Liver (tissue), 9 donors: Measurements from ENCODE around the gene KIF3B. TPM values are rescaled to one million over a fixed set of nuclear protein-coding genes. Genes with fewer than 3 reads are reported as not detected.
A peak's percentile ranks its signal among the peaks of the same experiment; 100 is the strongest.

Experiments
- DNase-seq: peaks from one replicate; pipeline ENCODE4 v3.0.0-alpha.2; 2017; ENCODE audit warnings: low spot score
- H3K27ac ChIP-seq, 2 donors: one replicate each; pipeline ENCODE4 v1.7.0; 2013; ENCODE audit warnings: inconsistent platforms in 2 of 2, low read length in 2 of 2, control low read depth in 1 of 2, low read depth in 1 of 2, mild to moderate bottlenecking in 1 of 2
- H3K27me3 ChIP-seq, 4 donors: one replicate each; pipeline versions ENCODE4 v1.6.1 to v1.7.0; 2013; ENCODE audit warnings: low read length in 3 of 4, inconsistent platforms in 1 of 4, mild to moderate bottlenecking in 1 of 4, moderate library complexity in 1 of 4; ENCODE audit not compliant: control insufficient read depth in 4 of 4, insufficient read depth in 4 of 4
- H3K36me3 ChIP-seq, 4 donors: one replicate each; pipeline versions ENCODE4 v1.6.1 to v1.7.0; 2013; ENCODE audit warnings: low read length in 3 of 4, mild to moderate bottlenecking in 3 of 4, low read depth in 1 of 4, moderate library complexity in 1 of 4; ENCODE audit not compliant: control insufficient read depth in 4 of 4, insufficient read depth in 3 of 4
- H3K4me1 ChIP-seq, 4 donors: one replicate each; pipeline versions ENCODE4 v1.6.1 to v1.7.0; 2013; ENCODE audit warnings: low read length in 3 of 4, mild to moderate bottlenecking in 3 of 4, moderate library complexity in 1 of 4; ENCODE audit not compliant: control insufficient read depth in 4 of 4, insufficient read depth in 4 of 4
- H3K4me3 ChIP-seq, 3 donors: one replicate each; pipeline versions ENCODE4 v1.6.1 to v1.7.0; 2013; ENCODE audit warnings: low read length in 3 of 3, control low read depth in 1 of 3, low read depth in 1 of 3, mild to moderate bottlenecking in 1 of 3
- H3K9ac ChIP-seq, 2 donors: one replicate each; pipeline ENCODE4 v1.7.0; 2013; ENCODE audit warnings: low read length in 2 of 2, mild to moderate bottlenecking in 2 of 2, moderate library complexity in 2 of 2, control low read depth in 1 of 2, low read depth in 1 of 2
- H3K9me3 ChIP-seq, 4 donors: one replicate each; pipeline versions ENCODE4 v1.6.1 to v1.7.0; 2013; ENCODE audit warnings: low read length in 3 of 4; ENCODE audit not compliant: control insufficient read depth in 4 of 4
- EGR1 ChIP-seq, 2 donors: IDR thresholded peaks; 2 replicates each; pipeline ENCODE4 v1.6.1; 2016 to 2018; ENCODE audit warnings: antibody characterized with exemption in 2 of 2, low read depth in 2 of 2
- FOXA1 ChIP-seq: IDR thresholded peaks from 2 replicates; pipeline ENCODE4 v1.6.1; 2016; ENCODE audit warnings: antibody characterized with exemption
- FOXA2 ChIP-seq: IDR thresholded peaks from 2 replicates; pipeline ENCODE4 v1.6.1; 2016; ENCODE audit warnings: antibody characterized with exemption
- GABPA ChIP-seq, 2 donors: IDR thresholded peaks in 1 of 2; conservative IDR thresholded peaks in 1 of 2; 2 replicates each; pipeline ENCODE4 v1.6.1; 2016; ENCODE audit warnings: antibody characterized with exemption in 2 of 2, mild to moderate bottlenecking in 1 of 2, moderate library complexity in 1 of 2
- HNF4A ChIP-seq, 2 donors: conservative IDR thresholded peaks; 2 replicates each; pipeline ENCODE4 v1.6.1; 2016; ENCODE audit warnings: antibody characterized with exemption in 2 of 2, mild to moderate bottlenecking in 2 of 2
- HNF4G ChIP-seq: IDR thresholded peaks from 2 replicates; pipeline ENCODE4 v1.6.1; 2016; ENCODE audit warnings: antibody characterized with exemption
- JUND ChIP-seq, 2 donors: IDR thresholded peaks; 2 replicates each; pipeline ENCODE4 v1.6.1; 2016; ENCODE audit warnings: antibody characterized with exemption in 2 of 2
- NR2F2 ChIP-seq: IDR thresholded peaks from 2 replicates; pipeline ENCODE4 v1.6.1; 2016; ENCODE audit warnings: antibody characterized with exemption
- RAD21 ChIP-seq, 2 donors: IDR thresholded peaks; 2 replicates each; pipeline ENCODE4 v1.6.1; 2016; ENCODE audit warnings: antibody characterized with exemption in 2 of 2, mild to moderate bottlenecking in 2 of 2
- RXRA ChIP-seq, 2 donors: IDR thresholded peaks; 2 replicates each; pipeline ENCODE4 v1.6.1; 2017 to 2018; ENCODE audit warnings: antibody characterized with exemption in 2 of 2, mild to moderate bottlenecking in 1 of 2
- SP1 ChIP-seq: IDR thresholded peaks from 2 replicates; pipeline ENCODE4 v1.6.1; 2018; ENCODE audit warnings: antibody characterized with exemption, mild to moderate bottlenecking
- TAF1 ChIP-seq: conservative IDR thresholded peaks from 2 replicates; pipeline ENCODE4 v1.6.1; 2016; ENCODE audit warnings: antibody characterized with exemption, mild to moderate bottlenecking
- YY1 ChIP-seq: IDR thresholded peaks from 2 replicates; pipeline ENCODE4 v1.6.1; 2016; ENCODE audit warnings: antibody characterized with exemption, mild to moderate bottlenecking
- WGBS: extraction: QIAGEN DNeasy Blood & Tissue Kit; methylation state at CpG from one replicate; pipeline ENCODE4 v1.1.7; 2013; 5-methylcytosine and 5-hydroxymethylcytosine counted together
- polyA plus RNA-seq, 2 donors: library from polyadenylated mRNA; stranded (reverse) in 1 of 2; unstranded in 1 of 2; fragments of 200-250 nt in 1 of 2; fragments of >200 nt in 1 of 2; fragmentation: Nextera tagmentation in 1 of 2; extraction: Ambion mirVana in 1 of 2; gene quantifications; one replicate each; pipeline versions ENCODE4 v1.2.1 to v1.2.3, GENCODE V29; 2013 to 2015
- total RNA-seq, 2 donors: library from RNA; depleted of rRNA; stranded (reverse); fragments of >200 nt; gene quantifications; one replicate each; pipeline ENCODE4 v1.2.3, GENCODE V29; 2014
- TF ChIP-seq, protein P1 (sequence below): IDR thresholded peaks from 2 replicates; pipeline ENCODE4 v1.6.1; 2016; ENCODE audit warnings: antibody characterized with exemption, mild to moderate bottlenecking
- TF ChIP-seq, protein P2 (sequence below): IDR thresholded peaks from 2 replicates; pipeline ENCODE4 v1.6.1; 2016; ENCODE audit warnings: antibody characterized with exemption
- TF ChIP-seq, protein P3 (sequence below): IDR thresholded peaks from 2 replicates; pipeline ENCODE4 v1.6.1; 2016; ENCODE audit warnings: antibody characterized with exemption
- TF ChIP-seq, protein P4 (sequence below): fragments of 150-350 bp; IDR thresholded peaks from 2 replicates; pipeline ENCODE4 v1.5.1; 2017; ENCODE audit warnings: improper control_type of control experiment, low read depth, low read length; ENCODE audit not compliant: missing input control
- TF ChIP-seq, protein P5 (sequence below): IDR thresholded peaks from 2 replicates; pipeline ENCODE4 v1.6.1; 2016; ENCODE audit warnings: antibody characterized with exemption
- donor health status: healthy.
- donor health status: healthy.
- donor health status: healthy.
- donor health status: healthy.
- donor health status: healthy.

The KIF3B gene
- total and polyA plus RNA-seq, 4 donors, result 8.3 to 24.2 (median 12.9) TPM

DNA sequence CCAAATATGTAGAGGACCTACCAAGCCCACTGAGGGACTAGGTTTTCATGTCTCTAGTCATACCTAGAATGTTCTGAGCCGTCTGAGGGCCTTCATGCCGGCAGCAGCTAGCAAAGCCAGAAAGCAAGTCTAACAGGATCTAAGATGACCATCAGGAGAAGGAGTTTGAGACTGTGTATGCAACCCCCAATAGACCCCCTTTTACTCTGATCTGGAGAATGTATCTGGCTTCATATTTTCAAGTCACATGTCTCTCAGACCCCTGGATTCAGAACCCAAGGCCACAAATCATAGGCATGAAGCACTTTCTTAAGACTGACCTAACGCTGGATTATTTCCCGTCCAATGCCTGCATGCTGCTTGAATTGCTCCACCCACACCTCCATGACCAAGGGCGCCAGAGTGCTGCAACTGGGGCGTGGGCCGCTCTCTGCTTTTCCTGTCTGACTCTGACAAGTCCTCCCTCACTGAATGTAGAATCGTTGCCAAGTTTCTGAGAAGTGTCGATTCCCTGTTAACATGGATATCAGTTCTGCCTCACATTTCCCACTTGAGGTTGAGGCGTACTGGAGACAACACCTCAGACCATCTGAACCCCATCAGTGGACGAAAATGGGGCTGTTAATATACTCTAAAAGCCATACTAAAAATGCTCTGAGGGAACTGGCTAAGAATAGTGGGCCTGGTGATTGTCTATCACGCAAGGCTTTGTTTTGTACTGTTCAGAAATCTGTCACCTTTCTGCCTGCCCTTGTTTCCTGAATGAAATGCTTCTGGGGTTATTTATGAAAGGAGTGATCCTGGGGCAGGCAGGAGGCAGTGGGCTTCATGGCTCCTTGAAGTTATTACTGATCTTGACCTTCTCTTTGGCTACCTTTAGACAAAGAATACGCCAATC is 56.8 kb downstream of the KIF3B start:
- WGBS, result 64% methylated on average over 13 of the region's 13 CpGs
- Histone ChIP-seq H3K36me3 (peaks cover 2 to 12% (median 10%) of the 10 kb centered on the region in 4 donors), H3K9ac (no peak overlapping the region), H3K9me3 (no peaks in the 10 kb centered on the region), H3K4me3 (no peak overlapping the region), H3K4me1 (peaks cover 0 to 21% (median 4%) of the 10 kb centered on the region in 4 donors), H3K27ac (peak overlapping the region in 1 of 2 donors; percentile 26), H3K27me3 (no peaks in the 10 kb centered on the region)
- DNase-seq, result peak; percentile 66
- TF ChIP-seq RXRA (IDR thresholded peaks at IDR 0.05) (no peak), SP1 (no peak)

DNA sequence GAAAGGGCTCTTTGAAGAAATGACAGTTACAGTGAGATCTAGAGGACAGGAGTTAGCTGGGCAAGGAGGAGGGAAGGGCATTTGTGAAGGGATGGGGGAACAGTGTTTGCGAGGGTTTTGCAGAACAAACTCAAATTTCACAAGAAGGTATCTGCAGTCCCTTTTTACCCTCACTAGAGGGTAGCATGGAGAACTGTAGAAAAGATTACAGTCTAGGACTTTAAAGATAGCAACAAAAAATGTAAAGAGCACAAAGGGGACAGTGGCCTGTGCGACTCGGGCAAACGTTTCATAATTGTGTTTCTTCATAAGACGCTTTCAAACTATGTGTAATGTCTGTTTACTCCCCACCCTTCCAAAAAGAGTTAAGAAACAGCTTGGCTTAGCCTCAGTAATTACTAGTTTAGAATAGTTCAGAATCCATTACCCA is 59.5 kb downstream of the KIF3B start:
- Histone ChIP-seq H3K9ac (no peak overlapping the region), H3K27ac (no peak overlapping the region), H3K4me1 (peaks cover 0 to 12% (median 3%) of the 10 kb centered on the region in 4 donors), H3K9me3 (no peaks in the 10 kb centered on the region), H3K4me3 (no peak overlapping the region), H3K27me3 (no peaks in the 10 kb centered on the region), H3K36me3 (peaks cover 0 to 5% (median 0%) of the 10 kb centered on the region in 4 donors)
- no peak for DNase-seq
- TF ChIP-seq GABPA (IDR thresholded peaks at IDR 0.05 in 1 of 2, conservative IDR thresholded peaks at IDR 0.05 in 1 of 2) (no peak), RXRA (IDR thresholded peaks at IDR 0.05) (peak in 1 of 2 donors; percentile 30), NR2F2 (no peak), JUND (IDR thresholded peaks at IDR 0.05) (no peak), FOXA1 (no peak), FOXA2 (no peak), YY1 (no peak), SP1 (no peak), RAD21 (IDR thresholded peaks at IDR 0.05) (peak; percentile 79 to 87), HNF4A (conservative IDR thresholded peaks at IDR 0.05) (no peak), EGR1 (IDR thresholded peaks at IDR 0.05; ENCODE audit: low read depth in 2 of 2) (no peak), HNF4G (no peak), TAF1 (no peak)
- TF ChIP-seq, protein P1, sequence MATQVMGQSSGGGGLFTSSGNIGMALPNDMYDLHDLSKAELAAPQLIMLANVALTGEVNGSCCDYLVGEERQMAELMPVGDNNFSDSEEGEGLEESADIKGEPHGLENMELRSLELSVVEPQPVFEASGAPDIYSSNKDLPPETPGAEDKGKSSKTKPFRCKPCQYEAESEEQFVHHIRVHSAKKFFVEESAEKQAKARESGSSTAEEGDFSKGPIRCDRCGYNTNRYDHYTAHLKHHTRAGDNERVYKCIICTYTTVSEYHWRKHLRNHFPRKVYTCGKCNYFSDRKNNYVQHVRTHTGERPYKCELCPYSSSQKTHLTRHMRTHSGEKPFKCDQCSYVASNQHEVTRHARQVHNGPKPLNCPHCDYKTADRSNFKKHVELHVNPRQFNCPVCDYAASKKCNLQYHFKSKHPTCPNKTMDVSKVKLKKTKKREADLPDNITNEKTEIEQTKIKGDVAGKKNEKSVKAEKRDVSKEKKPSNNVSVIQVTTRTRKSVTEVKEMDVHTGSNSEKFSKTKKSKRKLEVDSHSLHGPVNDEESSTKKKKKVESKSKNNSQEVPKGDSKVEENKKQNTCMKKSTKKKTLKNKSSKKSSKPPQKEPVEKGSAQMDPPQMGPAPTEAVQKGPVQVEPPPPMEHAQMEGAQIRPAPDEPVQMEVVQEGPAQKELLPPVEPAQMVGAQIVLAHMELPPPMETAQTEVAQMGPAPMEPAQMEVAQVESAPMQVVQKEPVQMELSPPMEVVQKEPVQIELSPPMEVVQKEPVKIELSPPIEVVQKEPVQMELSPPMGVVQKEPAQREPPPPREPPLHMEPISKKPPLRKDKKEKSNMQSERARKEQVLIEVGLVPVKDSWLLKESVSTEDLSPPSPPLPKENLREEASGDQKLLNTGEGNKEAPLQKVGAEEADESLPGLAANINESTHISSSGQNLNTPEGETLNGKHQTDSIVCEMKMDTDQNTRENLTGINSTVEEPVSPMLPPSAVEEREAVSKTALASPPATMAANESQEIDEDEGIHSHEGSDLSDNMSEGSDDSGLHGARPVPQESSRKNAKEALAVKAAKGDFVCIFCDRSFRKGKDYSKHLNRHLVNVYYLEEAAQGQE, result no peak
- TF ChIP-seq, protein P2, sequence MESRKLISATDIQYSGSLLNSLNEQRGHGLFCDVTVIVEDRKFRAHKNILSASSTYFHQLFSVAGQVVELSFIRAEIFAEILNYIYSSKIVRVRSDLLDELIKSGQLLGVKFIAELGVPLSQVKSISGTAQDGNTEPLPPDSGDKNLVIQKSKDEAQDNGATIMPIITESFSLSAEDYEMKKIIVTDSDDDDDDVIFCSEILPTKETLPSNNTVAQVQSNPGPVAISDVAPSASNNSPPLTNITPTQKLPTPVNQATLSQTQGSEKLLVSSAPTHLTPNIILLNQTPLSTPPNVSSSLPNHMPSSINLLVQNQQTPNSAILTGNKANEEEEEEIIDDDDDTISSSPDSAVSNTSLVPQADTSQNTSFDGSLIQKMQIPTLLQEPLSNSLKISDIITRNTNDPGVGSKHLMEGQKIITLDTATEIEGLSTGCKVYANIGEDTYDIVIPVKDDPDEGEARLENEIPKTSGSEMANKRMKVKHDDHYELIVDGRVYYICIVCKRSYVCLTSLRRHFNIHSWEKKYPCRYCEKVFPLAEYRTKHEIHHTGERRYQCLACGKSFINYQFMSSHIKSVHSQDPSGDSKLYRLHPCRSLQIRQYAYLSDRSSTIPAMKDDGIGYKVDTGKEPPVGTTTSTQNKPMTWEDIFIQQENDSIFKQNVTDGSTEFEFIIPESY, result no peak
- TF ChIP-seq, protein P3, sequence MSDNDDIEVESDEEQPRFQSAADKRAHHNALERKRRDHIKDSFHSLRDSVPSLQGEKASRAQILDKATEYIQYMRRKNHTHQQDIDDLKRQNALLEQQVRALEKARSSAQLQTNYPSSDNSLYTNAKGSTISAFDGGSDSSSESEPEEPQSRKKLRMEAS, result no peak
- TF ChIP-seq, protein P4, sequence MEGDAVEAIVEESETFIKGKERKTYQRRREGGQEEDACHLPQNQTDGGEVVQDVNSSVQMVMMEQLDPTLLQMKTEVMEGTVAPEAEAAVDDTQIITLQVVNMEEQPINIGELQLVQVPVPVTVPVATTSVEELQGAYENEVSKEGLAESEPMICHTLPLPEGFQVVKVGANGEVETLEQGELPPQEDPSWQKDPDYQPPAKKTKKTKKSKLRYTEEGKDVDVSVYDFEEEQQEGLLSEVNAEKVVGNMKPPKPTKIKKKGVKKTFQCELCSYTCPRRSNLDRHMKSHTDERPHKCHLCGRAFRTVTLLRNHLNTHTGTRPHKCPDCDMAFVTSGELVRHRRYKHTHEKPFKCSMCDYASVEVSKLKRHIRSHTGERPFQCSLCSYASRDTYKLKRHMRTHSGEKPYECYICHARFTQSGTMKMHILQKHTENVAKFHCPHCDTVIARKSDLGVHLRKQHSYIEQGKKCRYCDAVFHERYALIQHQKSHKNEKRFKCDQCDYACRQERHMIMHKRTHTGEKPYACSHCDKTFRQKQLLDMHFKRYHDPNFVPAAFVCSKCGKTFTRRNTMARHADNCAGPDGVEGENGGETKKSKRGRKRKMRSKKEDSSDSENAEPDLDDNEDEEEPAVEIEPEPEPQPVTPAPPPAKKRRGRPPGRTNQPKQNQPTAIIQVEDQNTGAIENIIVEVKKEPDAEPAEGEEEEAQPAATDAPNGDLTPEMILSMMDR, result peak; percentile 65
- TF ChIP-seq, protein P5, sequence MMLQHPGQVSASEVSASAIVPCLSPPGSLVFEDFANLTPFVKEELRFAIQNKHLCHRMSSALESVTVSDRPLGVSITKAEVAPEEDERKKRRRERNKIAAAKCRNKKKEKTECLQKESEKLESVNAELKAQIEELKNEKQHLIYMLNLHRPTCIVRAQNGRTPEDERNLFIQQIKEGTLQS, result no peak
- whole genome bisulfite sequencing, result 10% methylated on average over 5 of the region's 5 CpGs
